Measurements from ENCODE around the gene CADM3. TPM values are rescaled to one million over a fixed set of nuclear protein-coding genes. Genes with fewer than 3 reads are reported as not detected.

The CADM3 gene
- polyA plus RNA-seq, 12 donors, result 0.27 to 7.7 (median 0.68) TPM; not detected in 1

DNA sequence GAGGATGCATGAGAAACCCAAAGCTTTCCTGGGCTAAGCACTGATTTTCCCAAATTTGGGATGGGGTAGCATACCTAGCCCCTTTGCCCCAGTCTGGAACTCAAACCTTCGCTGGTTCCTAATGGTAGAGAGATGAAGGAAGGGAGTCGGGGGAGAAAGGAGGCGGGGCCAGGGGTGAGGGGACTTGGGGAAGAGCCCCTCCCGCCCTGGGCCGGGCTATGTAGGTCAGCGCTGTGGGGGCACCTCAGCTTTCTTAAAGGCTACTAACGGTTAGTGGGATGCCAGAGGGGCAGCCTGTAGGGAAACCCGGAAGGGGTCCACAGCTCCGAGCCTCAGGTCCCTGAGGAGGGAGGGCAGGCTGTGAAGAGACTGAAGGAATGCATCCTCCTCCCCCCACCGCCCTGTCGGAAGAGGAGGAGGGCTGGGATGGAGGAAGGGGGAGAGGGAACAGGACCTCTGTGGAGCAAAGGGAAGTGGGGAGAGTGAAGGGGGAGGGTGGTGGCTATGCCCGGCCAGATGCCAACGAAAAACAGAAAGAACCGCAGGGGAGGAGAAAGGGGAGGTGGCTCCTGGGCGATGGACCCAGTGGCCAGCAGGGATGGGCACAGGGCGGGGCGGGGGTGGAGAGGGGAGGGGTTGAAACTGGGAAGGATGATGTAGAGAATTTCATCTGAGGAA, 1.3 kb downstream of the CADM3 start:
- no peak for DNase-seq

GRCh38 chr1:159173320-159173719, 1.9 kb downstream of the CADM3 start:
- DNase-seq, result no peak

DNA sequence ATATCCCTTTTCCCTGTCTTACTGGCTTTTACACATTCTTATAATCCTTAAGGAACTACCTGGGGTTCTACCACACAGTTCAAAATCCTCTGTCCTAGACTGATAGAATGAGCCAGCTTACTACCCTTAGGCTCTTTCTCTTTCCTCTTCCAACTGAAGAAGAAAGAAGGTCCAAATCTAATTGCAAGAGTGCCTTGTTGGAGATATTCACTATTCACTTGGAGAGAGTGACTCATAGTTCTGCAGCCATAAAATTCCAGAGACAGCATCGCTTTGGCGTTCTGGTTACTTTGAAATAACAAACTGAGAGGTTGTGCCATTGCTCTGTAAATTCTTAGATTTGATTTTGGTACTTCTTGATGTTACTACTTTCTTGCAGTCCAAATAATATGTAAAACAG, 4.2 kb downstream of the CADM3 start:
- no peak for DNase-seq

DNA sequence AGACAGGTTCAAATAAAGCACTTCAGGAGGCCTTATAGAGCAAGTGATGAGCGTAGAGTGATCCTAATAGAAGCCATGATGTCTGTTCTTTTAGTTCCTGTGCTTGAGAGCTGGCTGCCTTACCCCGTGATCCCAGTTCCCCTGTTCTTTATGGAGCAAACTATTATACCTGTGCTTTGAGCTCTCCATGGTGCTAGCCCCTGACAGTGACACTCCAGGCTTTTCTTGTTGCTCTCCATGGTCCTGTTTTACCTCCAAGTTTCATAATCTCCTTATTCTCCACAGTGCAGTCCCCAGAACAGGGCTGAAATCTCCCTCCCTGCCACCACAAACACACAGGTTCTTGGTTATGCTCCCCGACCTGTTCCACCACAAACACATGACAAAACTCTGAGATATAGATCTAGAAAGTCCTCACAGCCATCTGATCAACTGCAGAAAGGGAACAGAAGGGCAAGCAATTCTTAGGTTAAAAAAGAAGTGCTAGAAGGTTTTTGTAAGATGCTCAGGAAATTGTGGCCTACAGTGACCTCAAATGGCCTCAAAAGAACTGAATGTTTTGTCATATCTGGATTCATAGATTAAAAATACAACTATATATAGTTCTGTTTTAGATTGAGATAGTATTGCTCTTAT, 6.0 kb downstream of the CADM3 start:
- peak; percentile 74 for DNase-seq

DNA sequence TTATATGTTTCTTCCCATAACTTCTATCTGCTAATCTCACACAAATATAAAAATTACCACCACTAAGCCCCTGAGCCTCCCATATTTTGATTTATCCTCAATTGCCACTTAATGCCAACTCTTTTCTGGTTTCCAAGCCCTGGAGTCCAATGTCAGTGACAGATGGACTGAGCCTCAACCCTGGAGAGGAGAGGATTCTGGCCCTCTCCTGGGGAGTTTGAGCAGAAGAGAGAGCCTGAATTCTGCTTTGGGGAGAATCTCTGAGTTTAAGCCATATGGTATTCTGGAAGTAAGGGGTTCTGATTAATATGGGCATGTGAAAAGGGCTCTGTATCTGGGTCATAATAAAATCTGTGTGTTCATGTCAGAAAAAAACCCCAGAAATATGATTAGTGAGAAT, 8.5 kb downstream of the CADM3 start:
- no peak for DNase-seq

DNA sequence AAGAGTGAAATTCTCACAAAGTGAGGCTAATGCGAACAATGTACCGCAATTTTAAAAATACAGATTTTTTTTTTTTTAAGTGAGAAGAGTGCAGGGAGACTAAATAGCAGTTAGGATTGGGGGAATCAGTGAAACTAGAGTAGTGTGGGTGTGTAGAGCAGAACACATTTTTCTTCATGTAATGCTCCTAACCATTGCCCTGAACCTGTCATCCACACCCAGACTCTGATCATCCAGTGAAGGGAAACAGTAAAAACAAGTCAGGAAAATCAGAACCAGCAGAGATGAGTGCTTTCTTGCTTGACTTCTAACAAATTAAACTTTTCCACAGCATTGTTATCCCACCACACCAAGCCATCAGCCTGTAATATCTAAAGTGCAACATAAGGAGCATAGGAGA, 9.1 kb downstream of the CADM3 start:
- no peak for DNase-seq

DNA sequence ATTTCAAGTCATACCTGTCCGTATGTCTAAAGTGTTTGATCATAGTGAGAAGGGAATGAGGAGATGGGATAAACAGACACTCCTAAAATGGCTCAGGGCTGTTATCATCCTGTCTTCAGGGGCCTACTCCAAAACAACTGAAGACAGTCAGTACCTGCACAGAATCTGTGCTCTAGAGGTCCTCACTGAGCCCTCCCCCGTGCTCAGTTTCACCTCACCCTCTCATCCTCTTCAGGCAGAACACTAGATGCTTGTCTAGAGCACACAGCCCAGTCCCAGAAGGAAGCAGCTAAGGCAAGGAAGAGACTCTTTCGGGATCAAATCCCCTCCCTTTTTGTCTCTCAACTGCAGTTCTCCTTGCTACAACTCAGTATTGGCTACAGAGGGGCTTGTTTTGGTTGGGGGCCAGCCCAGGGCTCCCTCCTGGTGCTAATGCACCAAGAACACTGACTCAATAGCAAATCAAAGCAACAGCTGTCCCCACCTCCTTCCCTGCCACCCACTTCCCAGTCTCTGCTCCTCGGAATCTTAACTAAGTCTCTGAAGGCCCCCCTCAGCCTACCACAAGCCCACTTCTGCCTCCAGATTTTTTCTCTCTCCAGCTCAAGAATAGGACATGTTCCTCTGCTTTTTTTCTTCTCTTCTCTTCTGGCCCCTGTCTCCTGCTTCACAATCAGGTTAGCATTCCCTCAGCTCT, 10.1 kb downstream of the CADM3 start:
- DNase-seq, result no peak

DNA sequence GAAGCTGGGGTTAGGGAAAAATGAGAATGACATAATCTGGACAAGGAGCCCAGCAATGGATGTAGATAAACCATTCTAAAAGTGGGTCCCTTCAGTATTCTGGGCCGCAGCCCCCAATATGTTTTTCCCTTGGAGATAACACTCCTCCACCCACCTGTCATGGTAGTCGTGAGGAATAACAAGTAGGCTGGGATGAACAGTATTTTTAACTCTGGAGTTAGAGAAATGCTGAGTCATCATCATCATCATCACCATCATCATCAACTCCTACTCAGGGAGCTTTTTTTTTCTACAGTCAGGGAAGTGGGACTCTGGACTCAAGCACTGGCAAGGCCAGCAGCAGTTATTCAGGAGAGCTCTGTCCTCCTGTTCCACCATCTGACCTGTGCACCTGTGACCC, 12.8 kb downstream of the CADM3 start:
- DNase-seq, result no peak

DNA sequence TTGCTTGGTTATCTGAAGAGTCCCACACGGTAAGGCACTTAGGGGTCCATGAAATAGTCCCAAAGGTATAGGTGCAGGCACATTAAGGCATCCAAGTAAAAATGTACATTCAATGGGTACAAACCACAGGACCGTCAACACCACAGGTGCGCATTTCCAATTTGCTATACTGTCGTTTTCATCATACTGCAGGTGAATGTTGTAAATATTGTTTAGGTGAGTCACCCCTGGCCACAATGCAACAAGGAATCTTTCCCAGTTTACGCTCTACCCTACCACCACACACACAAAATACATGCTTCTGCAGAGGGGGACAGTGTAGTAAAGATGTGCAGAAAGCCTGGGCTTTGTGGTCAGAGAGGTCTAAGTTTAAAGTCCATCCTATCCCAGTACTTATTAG, 13.7 kb downstream of the CADM3 start:
- DNase-seq, result no peak

GRCh38 chr1:159187033-159187432, 15.6 kb downstream of the CADM3 start:
- no peak for DNase-seq

DNA sequence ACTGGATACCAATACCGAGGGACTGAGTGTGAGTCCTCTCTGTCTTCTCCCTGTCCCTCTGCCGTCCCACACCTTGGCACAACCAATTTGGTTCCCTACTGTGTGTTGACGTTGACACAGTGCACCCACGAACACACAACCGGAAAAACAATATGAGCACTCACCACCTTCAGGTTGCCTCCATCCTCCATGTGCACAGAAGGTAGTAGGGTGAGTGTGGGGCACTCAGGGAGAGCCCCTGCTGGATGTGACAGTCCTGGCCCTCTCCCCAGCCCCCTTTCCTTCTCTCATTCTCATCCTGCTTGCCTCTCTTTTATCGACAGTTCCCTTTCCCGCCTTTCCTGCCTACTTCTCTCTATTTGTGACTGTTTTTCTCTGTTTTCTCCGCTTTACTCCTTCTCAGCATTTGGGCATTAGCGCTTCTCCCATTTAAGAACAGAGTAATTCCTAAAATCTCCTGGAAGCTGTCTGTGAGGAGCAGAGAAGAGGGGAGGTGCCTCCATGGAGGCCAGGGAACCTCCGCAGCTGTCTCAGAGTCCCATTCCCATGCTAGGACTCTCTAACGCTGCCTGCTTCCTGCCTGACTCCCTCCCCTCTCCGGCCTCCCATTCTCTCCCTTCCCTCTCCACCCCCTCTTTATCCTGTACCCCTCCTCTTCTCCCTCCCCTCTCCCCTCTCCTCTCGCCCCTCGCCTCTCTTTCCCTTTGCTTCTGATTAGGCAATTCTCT, 16.4 kb downstream of the CADM3 start:
- no peak for DNase-seq

- peak; percentile 57 for DNase-seq
Measured at GRCh38 chr1:159188375-159188788, 17.0 kb downstream of the CADM3 start.

DNA sequence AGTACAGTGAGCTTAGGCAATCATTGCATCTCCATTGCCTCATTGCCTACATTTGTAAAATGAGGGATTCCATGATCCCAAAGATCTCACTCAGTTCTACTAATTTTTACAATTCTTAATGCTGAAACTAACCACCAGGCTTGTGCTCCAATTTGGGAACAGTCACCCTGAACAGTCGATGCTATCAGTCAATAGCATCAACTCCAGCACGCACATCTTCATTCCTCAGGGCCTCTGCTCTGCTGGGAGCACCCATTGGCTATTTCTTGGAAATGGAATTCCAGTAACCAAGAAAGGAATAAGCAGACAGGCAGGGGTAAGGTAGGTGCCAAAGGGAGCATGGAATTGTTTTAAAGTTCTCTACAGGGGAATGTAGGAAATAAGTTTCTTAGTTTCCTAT, 19.0 kb downstream of the CADM3 start:
- DNase-seq, result no peak

DNA sequence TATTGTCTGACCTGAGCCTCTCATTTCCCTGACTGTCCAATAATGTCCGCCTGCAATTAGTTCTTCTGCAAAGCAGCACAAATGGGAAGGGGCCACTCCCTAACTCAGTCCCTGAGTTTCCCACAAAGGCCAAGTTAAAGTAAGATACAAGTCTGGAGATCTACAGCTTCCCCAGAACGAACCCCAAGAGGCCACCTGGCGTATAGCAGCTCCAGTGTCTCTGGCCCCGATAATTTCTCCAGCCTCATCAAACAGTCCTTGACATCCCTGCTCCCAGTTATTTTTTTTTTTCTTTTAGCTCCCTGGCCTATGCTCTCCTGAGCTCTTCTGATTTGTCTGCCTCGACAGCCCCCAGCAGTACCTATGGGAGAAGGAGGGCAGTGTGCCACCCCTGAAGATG, 25.1 kb downstream of the CADM3 start:
- no peak for DNase-seq

- DNase-seq, result peak; percentile 69
Measured at GRCh38 chr1:159197561-159198557, 26.4 kb downstream of the CADM3 start.

- DNase-seq, result no peak
Measured at GRCh38 chr1:159199901-159200300, 28.5 kb downstream of the CADM3 start.

- no peak for DNase-seq
Measured at GRCh38 chr1:159200769-159201168, 29.4 kb downstream of the CADM3 start.

- no peak for DNase-seq
Measured at GRCh38 chr1:159201642-159202041, 30.2 kb downstream of the CADM3 start.

- no peak for DNase-seq
Measured at GRCh38 chr1:159203610-159204009, 32.2 kb downstream of the CADM3 start.

DNA sequence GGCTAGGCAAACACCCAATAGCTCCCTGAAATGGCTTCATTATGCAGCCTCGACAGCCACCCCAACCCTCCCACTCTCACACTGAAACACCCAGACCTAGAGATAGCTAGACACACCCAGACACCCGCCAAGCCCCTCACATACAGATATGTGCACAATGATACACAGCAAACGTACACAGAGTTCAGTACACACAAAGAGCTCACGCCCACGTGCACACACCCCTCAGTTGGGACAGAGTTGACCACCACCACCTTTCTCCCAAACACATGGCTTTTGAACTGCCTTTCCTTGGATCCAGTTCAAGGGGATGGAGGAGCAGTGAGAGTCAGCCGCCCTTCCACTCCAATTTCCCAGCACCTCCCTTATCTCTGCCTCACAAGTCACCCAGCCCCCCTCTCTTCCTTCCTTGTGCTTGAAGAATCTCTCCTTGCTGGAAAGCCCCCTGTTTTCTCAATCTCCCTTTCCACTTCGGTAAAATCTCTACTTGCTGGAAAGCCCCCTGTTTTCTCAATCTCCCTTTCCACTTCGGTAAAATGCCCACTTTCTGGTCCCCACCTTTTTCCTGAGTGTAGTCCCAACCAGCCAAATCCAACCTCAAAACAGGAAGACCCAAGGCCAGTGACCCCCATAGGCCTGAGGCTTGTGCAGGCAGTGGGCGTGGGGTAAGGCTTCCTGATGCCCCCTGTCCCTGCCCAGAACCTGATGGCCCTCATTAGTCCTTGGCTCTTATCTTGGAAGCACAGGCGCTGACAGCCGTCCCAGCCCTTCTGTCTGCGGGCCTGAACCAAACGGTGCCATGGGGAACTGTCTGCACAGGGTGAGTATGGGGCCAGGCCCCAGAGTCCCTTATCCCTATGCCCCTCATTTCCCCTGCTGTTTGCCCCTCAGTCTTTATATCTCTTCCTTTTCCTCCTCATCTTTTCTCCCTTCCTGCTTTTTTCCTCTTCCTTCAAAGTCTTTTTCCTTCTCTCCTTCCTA, 33.0 kb downstream of the CADM3 start, which contains the start of gene ACKR1:
ACKR1 (plus strand) TSS at position 715 of the 981 bp plus-strand sequence; CDS start at position 800, 85 bp downstream.
- DNase-seq, result no peak
